DOHH2 (cell line): Measurements from ENCODE around the gene ACSS3.
"Not testable (repeated sequence)": the region's sequence is repeated elsewhere in the genome, so short reads cannot be mapped to it uniquely, and the experiment has no call there.

ENCODE experiments used
- CTCF ChIP-seq: fragments of 200-600 bp; sonication (generic); IDR thresholded peaks from one replicate; pipeline ENCODE4 v1.5.1; 2014; ENCODE audit warnings: antibody characterized with exemption, mild to moderate bottlenecking, low read depth, low read length; ENCODE audit not compliant: poor library complexity, severe bottlenecking
- EZH2phosphoT487 ChIP-seq: fragments of 200-600 bp; sonication (generic); IDR thresholded peaks from 2 replicates; pipeline ENCODE4 v1.6.1; 2017; ENCODE audit warnings: borderline replicate concordance, mild to moderate bottlenecking, antibody characterized with exemption, low read length, moderate library complexity, mixed read lengths

- not testable (repeated sequence) for TF ChIP-seq CTCF, EZH2phosphoT487
Measured at GRCh38 chr12:81119069-81119468, 41.2 kb downstream of the ACSS3 start.
